Neural progenitor cell (in vitro differentiated cells): ENCODE data around the gene FGF9. TPM values are rescaled to one million over a fixed set of nuclear protein-coding genes. Genes with fewer than 3 reads are reported as not detected.

Experiments
- DNase-seq: peaks from one replicate; pipeline ENCODE4 v3.0.0-alpha.2; 2016; ENCODE audit warnings: low spot score
- H2AFZ ChIP-seq: fragments of 200-600 bp; sonication (generic); replicated peaks from 2 replicates; pipeline ENCODE4 v1.6.1; 2016; ENCODE audit warnings: antibody characterized with exemption
- H3F3A ChIP-seq: fragments of 200-600 bp; sonication (generic); 2 replicates; pipeline ENCODE4 v1.6.1; 2016; ENCODE audit warnings: antibody characterized with exemption, low read depth
- H3K27ac ChIP-seq: fragments of 200-600 bp; sonication (generic); 2 replicates; pipeline ENCODE4 v1.5.1; 2016; ENCODE audit warnings: mild to moderate bottlenecking
- H3K27me3 ChIP-seq: fragments of 200-600 bp; sonication (generic); 2 replicates; pipeline ENCODE4 v1.6.1; 2016; ENCODE audit warnings: mild to moderate bottlenecking, moderate library complexity
- H3K36me3 ChIP-seq: fragments of 200-600 bp; sonication (generic); 2 replicates; pipeline ENCODE4 v1.5.1; 2016
- H3K4me1 ChIP-seq: fragments of 200-600 bp; sonication (generic); 2 replicates; pipeline ENCODE4 v1.6.1; 2016; ENCODE audit warnings: mixed run types
- H3K4me2 ChIP-seq: fragments of 200-600 bp; sonication (generic); 2 replicates; pipeline ENCODE4 v1.6.1; 2016
- H3K4me3 ChIP-seq: fragments of 200-600 bp; sonication (generic); 2 replicates; pipeline ENCODE4 v1.5.1; 2016
- H3K79me2 ChIP-seq: fragments of 200-600 bp; sonication (generic); 2 replicates; pipeline ENCODE4 v1.6.1; 2016; ENCODE audit warnings: low read depth
- H3K9ac ChIP-seq: fragments of 200-600 bp; sonication (generic); 2 replicates; pipeline ENCODE4 v1.6.1; 2016
- H3K9me3 ChIP-seq: fragments of 200-600 bp; sonication (generic); 2 replicates; pipeline ENCODE4 v1.5.1; 2016; ENCODE audit warnings: low read depth
- H4K20me1 ChIP-seq: fragments of 200-600 bp; sonication (generic); 2 replicates; pipeline ENCODE4 v1.6.1; 2016; ENCODE audit warnings: low read depth
- H3K27ac Mint-ChIP-seq: 3 replicates; pipeline ENCODE4 v1.8.0; 2021; ENCODE audit warnings: mixed read lengths
- H3K27me3 Mint-ChIP-seq: 2 replicates; pipeline ENCODE4 v1.8.0; 2022; ENCODE audit warnings: low read depth, mild to moderate bottlenecking, inconsistent platforms, moderate library complexity, mixed read lengths; ENCODE audit not compliant: insufficient read depth
- H3K36me3 Mint-ChIP-seq: 3 replicates; pipeline ENCODE4 v1.8.0; 2021; ENCODE audit warnings: mixed read lengths
- H3K4me1 Mint-ChIP-seq: 3 replicates; pipeline ENCODE4 v1.8.0; 2021; ENCODE audit warnings: mixed read lengths
- H3K4me3 Mint-ChIP-seq: 3 replicates; pipeline ENCODE4 v1.8.0; 2021; ENCODE audit warnings: mild to moderate bottlenecking, moderate library complexity, mixed read lengths
- H3K9me3 Mint-ChIP-seq: 3 replicates; pipeline ENCODE4 v1.8.0; 2020; ENCODE audit warnings: mixed read lengths
- EZH2 ChIP-seq: fragments of 200-600 bp; sonication (generic); IDR thresholded peaks from 2 replicates; pipeline ENCODE4 v1.6.1; 2017; ENCODE audit warnings: antibody characterized with exemption, mild to moderate bottlenecking, moderate library complexity
- EZH2phosphoT487 ChIP-seq: fragments of 200-600 bp; sonication (generic); IDR thresholded peaks from 2 replicates; pipeline ENCODE4 v1.6.1; 2017; ENCODE audit warnings: antibody characterized with exemption
- total RNA-seq: library from RNA; depleted of rRNA; stranded (reverse); fragments of >200 nt; gene quantifications from 2 replicates; pipeline ENCODE4 v1.2.3, GENCODE V29; 2015; ENCODE audit warnings: low replicate concordance
- TF ChIP-seq, protein P1 (sequence below): fragments of 200-600 bp; sonication (generic); IDR thresholded peaks from 2 replicates; pipeline ENCODE4 v1.5.1; 2017; ENCODE audit warnings: antibody characterized with exemption, mild to moderate bottlenecking

The FGF9 gene
- total RNA-seq, 1 donor from 2014 or later = 2.1 TPM

DNA sequence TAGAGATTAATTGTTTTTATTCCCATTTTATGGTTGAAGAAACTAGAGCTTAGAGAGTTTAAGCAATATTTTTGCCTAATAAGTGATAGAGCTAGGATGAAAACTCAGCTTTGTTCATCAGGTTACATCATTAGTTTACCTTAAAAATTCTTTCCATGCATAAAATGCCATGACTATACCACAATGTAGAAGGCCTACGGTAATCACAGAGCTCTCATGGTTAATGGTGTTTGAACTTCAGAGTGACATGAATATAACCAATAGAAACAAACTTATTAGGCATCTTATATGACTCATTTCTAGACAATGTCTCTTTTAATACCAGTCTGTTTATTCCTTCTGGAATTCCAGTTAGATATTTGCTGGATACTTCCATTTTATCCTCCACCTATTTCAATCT lies 78.5 kb downstream of the FGF9 start:
- Mint-ChIP-seq H3K36me3 (peaks cover 2% of the 10 kb centered on the region), H3K9me3 (peaks cover 2% of the 10 kb centered on the region), H3K27ac (no peak overlapping the region), H3K4me1 (no peaks in the 10 kb centered on the region), H3K27me3 (no peaks in the 10 kb centered on the region), H3K4me3 (no peak overlapping the region)
- no peaks in the 10 kb centered on the region for H3K36me3 ChIP-seq
- DNase-seq = no peak
- H3K9me3 ChIP-seq = no peaks in the 10 kb centered on the region
- TF ChIP-seq, protein P1, sequence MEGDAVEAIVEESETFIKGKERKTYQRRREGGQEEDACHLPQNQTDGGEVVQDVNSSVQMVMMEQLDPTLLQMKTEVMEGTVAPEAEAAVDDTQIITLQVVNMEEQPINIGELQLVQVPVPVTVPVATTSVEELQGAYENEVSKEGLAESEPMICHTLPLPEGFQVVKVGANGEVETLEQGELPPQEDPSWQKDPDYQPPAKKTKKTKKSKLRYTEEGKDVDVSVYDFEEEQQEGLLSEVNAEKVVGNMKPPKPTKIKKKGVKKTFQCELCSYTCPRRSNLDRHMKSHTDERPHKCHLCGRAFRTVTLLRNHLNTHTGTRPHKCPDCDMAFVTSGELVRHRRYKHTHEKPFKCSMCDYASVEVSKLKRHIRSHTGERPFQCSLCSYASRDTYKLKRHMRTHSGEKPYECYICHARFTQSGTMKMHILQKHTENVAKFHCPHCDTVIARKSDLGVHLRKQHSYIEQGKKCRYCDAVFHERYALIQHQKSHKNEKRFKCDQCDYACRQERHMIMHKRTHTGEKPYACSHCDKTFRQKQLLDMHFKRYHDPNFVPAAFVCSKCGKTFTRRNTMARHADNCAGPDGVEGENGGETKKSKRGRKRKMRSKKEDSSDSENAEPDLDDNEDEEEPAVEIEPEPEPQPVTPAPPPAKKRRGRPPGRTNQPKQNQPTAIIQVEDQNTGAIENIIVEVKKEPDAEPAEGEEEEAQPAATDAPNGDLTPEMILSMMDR = no peak
- TF ChIP-seq EZH2phosphoT487 (no peak), EZH2 (no peak)
- no peak overlapping the region for H3K9ac ChIP-seq
- H3K4me1 ChIP-seq = no peaks in the 10 kb centered on the region
- no peaks in the 10 kb centered on the region for H3K27me3 ChIP-seq
- H3K4me3 ChIP-seq = no peak overlapping the region
- H2AFZ ChIP-seq = no peak overlapping the region
- no peaks in the 10 kb centered on the region for H4K20me1 ChIP-seq
- no peaks in the 10 kb centered on the region for H3K79me2 ChIP-seq
- no peak overlapping the region for H3K27ac ChIP-seq
- H3F3A ChIP-seq = no peaks in the 10 kb centered on the region
- no peak overlapping the region for H3K4me2 ChIP-seq

DNA sequence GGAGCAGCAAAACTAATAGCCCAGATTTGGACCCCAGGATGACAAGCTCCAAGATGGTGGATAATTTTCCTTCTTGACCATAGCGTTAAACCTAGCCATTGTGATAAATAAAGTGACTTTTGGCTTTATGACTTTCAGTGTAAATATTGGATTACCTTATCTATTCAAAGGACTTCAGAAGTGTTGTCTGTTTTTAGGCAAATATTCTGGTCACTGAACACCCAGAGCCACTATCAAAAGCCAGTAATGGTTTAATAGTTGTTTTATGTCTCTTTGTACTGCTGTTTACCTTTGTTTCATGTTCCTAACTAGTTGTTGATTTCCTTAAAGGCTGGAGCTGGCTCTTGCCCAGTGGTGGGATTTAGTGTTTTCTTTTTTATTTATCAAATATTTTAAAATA lies 81.6 kb downstream of the FGF9 start:
- H3K4me3 ChIP-seq = no peak overlapping the region
- no peak overlapping the region for H3K4me3 Mint-ChIP-seq
- no peak for DNase-seq
- H3K9me3 ChIP-seq = no peaks in the 10 kb centered on the region
- no peaks in the 10 kb centered on the region for H3K27me3 ChIP-seq
- no peak overlapping the region for H3K4me2 ChIP-seq
- no peaks in the 10 kb centered on the region for H3K79me2 ChIP-seq
- no peaks in the 10 kb centered on the region for H3K36me3 ChIP-seq
- H3K4me1 ChIP-seq = peaks cover 13% of the 10 kb centered on the region
- H4K20me1 ChIP-seq = no peaks in the 10 kb centered on the region
- TF ChIP-seq, protein P1 = no peak
- TF ChIP-seq EZH2 (no peak), EZH2phosphoT487 (no peak)
- no peak overlapping the region for H3K9ac ChIP-seq
- peaks cover 2% of the 10 kb centered on the region for H3K36me3 Mint-ChIP-seq
- H3K4me1 Mint-ChIP-seq = peaks cover 10% of the 10 kb centered on the region
- H3K27ac Mint-ChIP-seq = no peak overlapping the region
- peaks cover 2% of the 10 kb centered on the region for H3K9me3 Mint-ChIP-seq
- no peak overlapping the region for H2AFZ ChIP-seq
- no peaks in the 10 kb centered on the region for H3K27me3 Mint-ChIP-seq
- H3F3A ChIP-seq = no peaks in the 10 kb centered on the region
- H3K27ac ChIP-seq = no peak overlapping the region

DNA sequence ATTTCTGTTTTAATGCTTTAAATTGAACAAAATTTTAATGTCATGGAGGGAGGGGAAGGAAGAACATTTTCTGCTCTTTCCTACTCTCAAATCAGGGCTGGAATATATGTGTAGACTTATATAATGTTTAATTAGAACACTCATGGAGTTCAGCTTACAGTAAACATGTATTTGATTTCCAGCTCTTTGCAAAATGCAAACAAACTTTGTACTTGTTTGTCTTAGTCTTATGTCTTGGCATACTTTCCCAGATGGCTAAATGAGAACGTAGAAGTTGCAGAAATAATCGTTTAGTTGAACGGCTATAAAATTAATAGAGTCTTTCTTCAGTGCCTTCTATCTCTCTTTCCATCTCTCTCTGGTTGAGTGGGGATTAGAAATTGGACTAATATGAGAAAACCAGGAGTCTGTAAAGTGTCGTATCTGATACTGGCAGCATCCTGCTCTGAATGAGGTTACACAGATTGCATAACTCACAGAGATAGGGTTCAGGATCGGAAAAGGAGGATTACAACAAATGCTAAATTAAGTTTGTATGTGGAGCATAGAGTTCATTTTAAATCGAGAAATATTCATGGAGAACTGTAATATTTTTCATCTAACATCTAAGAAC lies 82.3 kb downstream of the FGF9 start:
- Mint-ChIP-seq H3K9me3 (peaks cover 2% of the 10 kb centered on the region), H3K4me3 (no peak overlapping the region), H3K27me3 (no peaks in the 10 kb centered on the region), H3K4me1 (peaks cover 10% of the 10 kb centered on the region), H3K36me3 (peaks cover 2% of the 10 kb centered on the region), H3K27ac (no peak overlapping the region)
- no peak overlapping the region for H2AFZ ChIP-seq
- no peaks in the 10 kb centered on the region for H3K27me3 ChIP-seq
- no peak overlapping the region for H3K9ac ChIP-seq
- TF ChIP-seq, protein P1 = no peak
- no peak for TF ChIP-seq EZH2
- TF ChIP-seq EZH2phosphoT487 = no peak
- no peaks in the 10 kb centered on the region for H3K36me3 ChIP-seq
- H3K9me3 ChIP-seq = no peaks in the 10 kb centered on the region
- H3K4me2 ChIP-seq = no peak overlapping the region
- no peak for DNase-seq
- H3K4me3 ChIP-seq = no peak overlapping the region
- no peaks in the 10 kb centered on the region for H3F3A ChIP-seq
- no peak overlapping the region for H3K27ac ChIP-seq
- H3K4me1 ChIP-seq = peaks cover 13% of the 10 kb centered on the region
- H3K79me2 ChIP-seq = no peaks in the 10 kb centered on the region
- H4K20me1 ChIP-seq = no peaks in the 10 kb centered on the region

Other genes with a start within 250 kb of the FGF9 start
- gene ZDHHC20, start 211.8 kb upstream of the FGF9 start, total RNA-seq = 105 and 175 TPM in 2 replicates
- gene MICU2, start 66.9 kb upstream of the FGF9 start, total RNA-seq = 112 and 121 TPM in 2 replicates